ENCODE measurements around the gene BCAR3.

DNA sequence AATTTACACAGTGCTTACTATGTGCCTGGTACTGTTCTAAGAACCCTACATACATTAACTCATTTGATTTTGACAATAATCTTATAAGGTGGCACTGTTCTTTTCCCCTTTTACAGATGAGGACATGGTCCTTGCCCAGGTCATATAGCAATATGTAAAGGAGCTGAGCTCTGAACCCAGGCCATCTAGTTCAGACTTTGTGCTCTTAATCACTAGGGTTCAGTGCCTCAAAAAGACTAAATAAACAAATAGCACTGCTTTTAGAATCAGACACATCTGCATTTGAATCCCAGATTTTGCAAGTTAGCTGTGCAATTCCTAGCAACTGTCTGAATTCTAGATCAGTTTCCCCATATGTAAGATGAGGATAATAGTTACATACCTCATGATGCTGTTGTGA is 8.7 kb upstream of the BCAR3 start:
- TF ChIP-seq CTCF (IDR thresholded peaks at IDR 0.05), result no peak
- TF ChIP-seq POLR2A (IDR thresholded peaks at IDR 0.05), result no peak
